K562 (cell line): Measurements from ENCODE around the gene CPSF4L. TPM values are rescaled to one million over a fixed set of nuclear protein-coding genes. Genes with fewer than 3 reads are reported as not detected.

Experiments used
- BCOR ChIP-seq: fragments of 450-650 bp; IDR thresholded peaks from 2 replicates; pipeline ENCODE4 v1.6.1; 2016
- CTBP1 ChIP-seq: fragments of 450-650 bp; IDR thresholded peaks from 2 replicates; pipeline ENCODE4 v1.6.1; 2016; ENCODE audit warnings: borderline replicate concordance
- HNRNPL ChIP-seq: fragments of 200-400 bp; formaldehyde crosslinking; IDR thresholded peaks from 2 replicates; pipeline ENCODE4 v1.6.1; 2017; ENCODE audit warnings: low read depth, mild to moderate bottlenecking, low read length
- RBM15 ChIP-seq: fragments of 200-400 bp; formaldehyde crosslinking; IDR thresholded peaks from 2 replicates; pipeline ENCODE4 v1.6.1; 2018; ENCODE audit warnings: mild to moderate bottlenecking, low read length, moderate library complexity; ENCODE audit not compliant: insufficient read depth
- SOX6 ChIP-seq: fragments of 450-650 bp; IDR thresholded peaks from 2 replicates; pipeline ENCODE4 v1.6.1; 2014; ENCODE audit warnings: mild to moderate bottlenecking
- U2AF2 ChIP-seq: fragments of 200-400 bp; formaldehyde crosslinking; optimal IDR thresholded peaks from 2 replicates; pipeline ENCODE3; 2017; ENCODE audit warnings: low read depth, mild to moderate bottlenecking, low read length
- ZNF282 ChIP-seq: sonication (generic); formaldehyde crosslinking; IDR thresholded peaks from 2 replicates; pipeline ENCODE4 v1.8.1; 2023; ENCODE audit warnings: missing genetic modification reagents
- polyA plus RNA-seq, 8 experiments: library from polyadenylated mRNA; depleted of rRNA in 4 of 8; stranded (reverse) in 5 of 8; unstranded in 3 of 8; fragments of >200 nt; fragmentation: Nextera tagmentation in 2 of 8; fragmentation: Illumina TruSeq in 1 of 8; extraction: Ambion mirVana in 2 of 8; extraction: Trizol in 1 of 8; gene quantifications; 2 replicates each; pipeline versions ENCODE4 v1.2.1 to v1.2.3, GENCODE V29; 2011 to 2014; ENCODE audit warnings: inconsistent platforms in 1 of 8, missing spikeins in 1 of 8
- total RNA-seq, 7 experiments: library from RNA; depleted of rRNA in 6 of 7; stranded (reverse); fragments of >200 nt in 6 of 7; fragmentation: Illumina TruSeq in 2 of 7; extraction: Trizol in 2 of 7; gene quantifications; 2 replicates each; pipeline versions ENCODE4 v1.2.1 to v1.2.3, GENCODE V29; 2011 to 2021; ENCODE audit warnings: low replicate concordance in 1 of 7
- TF ChIP-seq, protein P1 (sequence below): fragments of 450-650 bp; IDR thresholded peaks from 2 replicates; pipeline ENCODE4 v1.6.1; 2018; ENCODE audit not compliant: partially characterized antibody
- TF ChIP-seq, protein P2 (sequence below): fragments of 450-650 bp; IDR thresholded peaks from 2 replicates; pipeline ENCODE4 v1.6.1; 2016; ENCODE audit warnings: borderline replicate concordance
- TF ChIP-seq, protein P3 (sequence below): sonication (generic); formaldehyde crosslinking; IDR thresholded peaks from 2 replicates; pipeline ENCODE4 v1.5.0; 2020; ENCODE audit warnings: missing genetic modification reagents
- TF ChIP-seq, protein P4 (sequence below), 2 experiments: IDR thresholded peaks in 1 of 2; conservative IDR thresholded peaks in 1 of 2; 2 replicates each; pipeline ENCODE4 v1.6.1; 2016; ENCODE audit warnings: low read depth in 2 of 2, mild to moderate bottlenecking in 1 of 2, missing compliant biosample characterization in 1 of 2, missing genetic modification characterization in 1 of 2, moderate library complexity in 1 of 2
- TF ChIP-seq, protein P5 (sequence below): fragments of 450-650 bp; formaldehyde crosslinking; IDR thresholded peaks from 2 replicates; pipeline ENCODE4 v1.4.0; 2020; ENCODE audit warnings: mild to moderate bottlenecking, mixed read lengths
- TF ChIP-seq, protein P6 (sequence below): fragments of 450-650 bp; IDR thresholded peaks from 2 replicates; pipeline ENCODE4 v1.6.1; 2016

CPSF4L gene
- total and polyA plus RNA-seq, 9 of the 15 experiments (the other 6 are each of a cell fraction or from before 2014, with no cell fraction given) = not detected

DNA sequence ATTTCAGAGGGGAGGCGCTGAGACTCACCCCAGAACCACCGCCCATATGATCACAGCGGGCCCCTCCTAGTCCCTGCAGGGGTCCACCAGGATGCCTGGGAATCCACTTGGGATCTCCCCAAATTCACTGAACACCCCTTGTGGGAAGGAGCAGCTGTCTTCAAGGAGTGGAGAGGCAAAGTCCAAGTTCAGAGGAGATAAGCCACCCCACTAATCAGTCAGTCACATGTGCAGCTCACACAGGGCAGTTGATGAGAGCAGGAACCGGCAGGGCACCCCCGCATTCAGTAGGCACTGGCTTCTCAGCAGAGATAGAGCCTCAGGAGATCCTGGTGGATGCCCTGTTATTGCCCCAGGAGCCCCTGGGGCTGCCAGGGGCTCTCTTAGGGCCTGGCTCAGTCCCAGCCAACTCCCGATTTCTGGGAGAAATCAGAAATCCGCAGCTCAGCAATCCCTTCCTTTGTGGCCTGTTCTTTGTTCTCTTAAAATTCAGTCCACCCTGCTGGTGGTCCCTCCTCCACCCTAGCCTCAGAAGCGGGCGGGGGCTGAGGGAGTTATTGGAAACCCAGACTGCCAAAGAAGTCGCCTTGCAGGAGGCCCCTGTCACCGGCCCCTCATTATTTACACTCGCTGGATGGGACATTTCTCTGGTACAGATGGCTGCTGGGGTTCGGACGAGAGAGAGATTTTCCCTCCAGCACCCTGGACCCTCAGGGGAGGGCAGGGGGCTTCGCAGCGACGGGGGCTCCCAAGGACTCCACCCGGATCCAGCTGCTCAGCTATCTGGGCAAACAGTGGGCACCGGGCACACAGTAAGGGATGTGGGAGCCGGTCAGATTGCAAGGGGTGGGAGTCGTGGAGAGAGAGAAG is 48.3 kb upstream of the CPSF4L start (continued):
- TF ChIP-seq, protein P1, sequence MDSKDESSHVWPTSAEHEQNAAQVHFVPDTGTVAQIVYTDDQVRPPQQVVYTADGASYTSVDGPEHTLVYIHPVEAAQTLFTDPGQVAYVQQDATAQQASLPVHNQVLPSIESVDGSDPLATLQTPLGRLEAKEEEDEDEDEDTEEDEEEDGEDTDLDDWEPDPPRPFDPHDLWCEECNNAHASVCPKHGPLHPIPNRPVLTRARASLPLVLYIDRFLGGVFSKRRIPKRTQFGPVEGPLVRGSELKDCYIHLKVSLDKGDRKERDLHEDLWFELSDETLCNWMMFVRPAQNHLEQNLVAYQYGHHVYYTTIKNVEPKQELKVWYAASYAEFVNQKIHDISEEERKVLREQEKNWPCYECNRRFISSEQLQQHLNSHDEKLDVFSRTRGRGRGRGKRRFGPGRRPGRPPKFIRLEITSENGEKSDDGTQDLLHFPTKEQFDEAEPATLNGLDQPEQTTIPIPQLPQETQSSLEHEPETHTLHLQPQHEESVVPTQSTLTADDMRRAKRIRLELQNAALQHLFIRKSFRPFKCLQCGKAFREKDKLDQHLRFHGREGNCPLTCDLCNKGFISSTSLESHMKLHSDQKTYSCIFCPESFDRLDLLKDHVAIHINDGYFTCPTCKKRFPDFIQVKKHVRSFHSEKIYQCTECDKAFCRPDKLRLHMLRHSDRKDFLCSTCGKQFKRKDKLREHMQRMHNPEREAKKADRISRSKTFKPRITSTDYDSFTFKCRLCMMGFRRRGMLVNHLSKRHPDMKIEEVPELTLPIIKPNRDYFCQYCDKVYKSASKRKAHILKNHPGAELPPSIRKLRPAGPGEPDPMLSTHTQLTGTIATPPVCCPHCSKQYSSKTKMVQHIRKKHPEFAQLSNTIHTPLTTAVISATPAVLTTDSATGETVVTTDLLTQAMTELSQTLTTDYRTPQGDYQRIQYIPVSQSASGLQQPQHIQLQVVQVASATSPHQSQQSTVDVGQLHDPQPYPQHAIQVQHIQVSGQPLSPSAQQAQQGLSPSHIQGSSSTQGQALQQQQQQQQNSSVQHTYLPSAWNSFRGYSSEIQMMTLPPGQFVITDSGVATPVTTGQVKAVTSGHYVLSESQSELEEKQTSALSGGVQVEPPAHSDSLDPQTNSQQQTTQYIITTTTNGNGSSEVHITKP = peak; percentile 81
- TF ChIP-seq, protein P2, sequence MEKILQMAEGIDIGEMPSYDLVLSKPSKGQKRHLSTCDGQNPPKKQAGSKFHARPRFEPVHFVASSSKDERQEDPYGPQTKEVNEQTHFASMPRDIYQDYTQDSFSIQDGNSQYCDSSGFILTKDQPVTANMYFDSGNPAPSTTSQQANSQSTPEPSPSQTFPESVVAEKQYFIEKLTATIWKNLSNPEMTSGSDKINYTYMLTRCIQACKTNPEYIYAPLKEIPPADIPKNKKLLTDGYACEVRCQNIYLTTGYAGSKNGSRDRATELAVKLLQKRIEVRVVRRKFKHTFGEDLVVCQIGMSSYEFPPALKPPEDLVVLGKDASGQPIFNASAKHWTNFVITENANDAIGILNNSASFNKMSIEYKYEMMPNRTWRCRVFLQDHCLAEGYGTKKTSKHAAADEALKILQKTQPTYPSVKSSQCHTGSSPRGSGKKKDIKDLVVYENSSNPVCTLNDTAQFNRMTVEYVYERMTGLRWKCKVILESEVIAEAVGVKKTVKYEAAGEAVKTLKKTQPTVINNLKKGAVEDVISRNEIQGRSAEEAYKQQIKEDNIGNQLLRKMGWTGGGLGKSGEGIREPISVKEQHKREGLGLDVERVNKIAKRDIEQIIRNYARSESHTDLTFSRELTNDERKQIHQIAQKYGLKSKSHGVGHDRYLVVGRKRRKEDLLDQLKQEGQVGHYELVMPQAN = peak; percentile 32; the same call in 1 of the 2 replicates
- 0 out of 2 replicates have a peak, but pooled peaks have one; percentile 32 for TF ChIP-seq SOX6
- TF ChIP-seq ZNF282 = no peak
- no peak for TF ChIP-seq RBM15
- peak; percentile 35; the same call in 1 of the 2 replicates for TF ChIP-seq CTBP1
- TF ChIP-seq U2AF2 = no peak
- TF ChIP-seq, protein P3, sequence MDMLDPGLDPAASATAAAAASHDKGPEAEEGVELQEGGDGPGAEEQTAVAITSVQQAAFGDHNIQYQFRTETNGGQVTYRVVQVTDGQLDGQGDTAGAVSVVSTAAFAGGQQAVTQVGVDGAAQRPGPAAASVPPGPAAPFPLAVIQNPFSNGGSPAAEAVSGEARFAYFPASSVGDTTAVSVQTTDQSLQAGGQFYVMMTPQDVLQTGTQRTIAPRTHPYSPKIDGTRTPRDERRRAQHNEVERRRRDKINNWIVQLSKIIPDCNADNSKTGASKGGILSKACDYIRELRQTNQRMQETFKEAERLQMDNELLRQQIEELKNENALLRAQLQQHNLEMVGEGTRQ = peak; percentile 76
- TF ChIP-seq, protein P4, sequence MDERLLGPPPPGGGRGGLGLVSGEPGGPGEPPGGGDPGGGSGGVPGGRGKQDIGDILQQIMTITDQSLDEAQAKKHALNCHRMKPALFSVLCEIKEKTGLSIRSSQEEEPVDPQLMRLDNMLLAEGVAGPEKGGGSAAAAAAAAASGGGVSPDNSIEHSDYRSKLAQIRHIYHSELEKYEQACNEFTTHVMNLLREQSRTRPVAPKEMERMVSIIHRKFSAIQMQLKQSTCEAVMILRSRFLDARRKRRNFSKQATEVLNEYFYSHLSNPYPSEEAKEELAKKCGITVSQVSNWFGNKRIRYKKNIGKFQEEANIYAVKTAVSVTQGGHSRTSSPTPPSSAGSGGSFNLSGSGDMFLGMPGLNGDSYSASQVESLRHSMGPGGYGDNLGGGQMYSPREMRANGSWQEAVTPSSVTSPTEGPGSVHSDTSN (CRISPR knock-in tag; IDR thresholded peaks at IDR 0.05; ENCODE audit: low read depth) = no peak
- TF ChIP-seq, protein P4 (tag; conservative IDR thresholded peaks at IDR 0.05; ENCODE audit: low read depth) = peak; percentile 12; the same call in 1 of the 2 replicates
- TF ChIP-seq BCOR = no peak
- TF ChIP-seq, protein P5, sequence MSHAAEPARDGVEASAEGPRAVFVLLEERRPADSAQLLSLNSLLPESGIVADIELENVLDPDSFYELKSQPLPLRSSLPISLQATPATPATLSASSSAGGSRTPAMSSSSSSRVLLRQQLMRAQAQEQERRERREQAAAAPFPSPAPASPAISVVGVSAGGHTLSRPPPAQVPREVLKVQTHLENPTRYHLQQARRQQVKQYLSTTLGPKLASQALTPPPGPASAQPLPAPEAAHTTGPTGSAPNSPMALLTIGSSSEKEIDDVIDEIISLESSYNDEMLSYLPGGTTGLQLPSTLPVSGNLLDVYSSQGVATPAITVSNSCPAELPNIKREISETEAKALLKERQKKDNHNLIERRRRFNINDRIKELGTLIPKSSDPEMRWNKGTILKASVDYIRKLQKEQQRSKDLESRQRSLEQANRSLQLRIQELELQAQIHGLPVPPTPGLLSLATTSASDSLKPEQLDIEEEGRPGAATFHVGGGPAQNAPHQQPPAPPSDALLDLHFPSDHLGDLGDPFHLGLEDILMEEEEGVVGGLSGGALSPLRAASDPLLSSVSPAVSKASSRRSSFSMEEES = peak; percentile 24; the same call in 1 of the 2 replicates
- TF ChIP-seq, protein P6, sequence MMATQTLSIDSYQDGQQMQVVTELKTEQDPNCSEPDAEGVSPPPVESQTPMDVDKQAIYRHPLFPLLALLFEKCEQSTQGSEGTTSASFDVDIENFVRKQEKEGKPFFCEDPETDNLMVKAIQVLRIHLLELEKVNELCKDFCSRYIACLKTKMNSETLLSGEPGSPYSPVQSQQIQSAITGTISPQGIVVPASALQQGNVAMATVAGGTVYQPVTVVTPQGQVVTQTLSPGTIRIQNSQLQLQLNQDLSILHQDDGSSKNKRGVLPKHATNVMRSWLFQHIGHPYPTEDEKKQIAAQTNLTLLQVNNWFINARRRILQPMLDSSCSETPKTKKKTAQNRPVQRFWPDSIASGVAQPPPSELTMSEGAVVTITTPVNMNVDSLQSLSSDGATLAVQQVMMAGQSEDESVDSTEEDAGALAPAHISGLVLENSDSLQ = peak; percentile 45; the same call in 1 of the 2 replicates
- no peak for TF ChIP-seq HNRNPL
